ELR (cell line): ENCODE data around the gene RHBDD3.
A peak's percentile ranks its signal among the peaks of the same experiment; 100 is the strongest.

ENCODE experiments used
- DNase-seq: peaks from one replicate; pipeline ENCODE4 v3.0.0-alpha.2; 2015; ENCODE audit warnings: low read depth

The RHBDD3 gene

DNA sequence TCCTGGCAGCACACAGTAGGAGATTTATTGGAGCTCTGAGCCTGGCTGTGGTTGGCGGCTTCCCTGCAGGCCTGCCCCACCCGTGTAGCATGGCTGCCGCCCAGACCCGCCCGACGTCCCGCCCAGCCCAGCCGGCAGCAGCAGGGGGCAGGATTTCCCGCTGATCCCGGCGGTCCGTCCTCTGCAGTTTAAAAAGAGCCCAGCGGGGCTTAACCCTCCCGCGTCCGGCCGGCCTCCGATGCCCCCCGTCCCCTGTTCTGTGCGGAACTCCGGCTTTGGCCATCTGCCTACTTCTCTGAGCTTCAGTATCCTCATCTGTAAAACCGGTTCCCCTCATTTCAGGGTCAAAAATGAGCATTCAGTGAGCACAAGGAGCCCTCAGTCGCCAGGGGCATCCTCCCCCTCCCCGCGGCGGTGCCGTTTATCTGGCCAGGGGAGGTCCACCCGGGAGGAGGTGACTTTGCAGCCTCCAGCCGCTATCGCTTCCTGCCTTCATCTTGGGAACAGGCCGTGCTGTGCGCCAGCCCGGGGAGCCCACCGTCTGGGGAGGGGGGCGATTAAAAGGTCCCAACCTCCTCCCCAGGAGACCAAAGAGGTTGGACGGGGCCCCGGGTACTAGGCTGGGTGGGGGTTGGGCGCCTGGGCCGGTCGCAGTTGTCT lies 38.5 kb upstream of the RHBDD3 start, which contains the start of gene GAS2L1:
GAS2L1 (plus strand) TSS at position 476 of the 660 bp plus-strand sequence. CDS start 1,456 bp downstream, outside the sequence.
- DNase-seq = peak; percentile 85

DNA sequence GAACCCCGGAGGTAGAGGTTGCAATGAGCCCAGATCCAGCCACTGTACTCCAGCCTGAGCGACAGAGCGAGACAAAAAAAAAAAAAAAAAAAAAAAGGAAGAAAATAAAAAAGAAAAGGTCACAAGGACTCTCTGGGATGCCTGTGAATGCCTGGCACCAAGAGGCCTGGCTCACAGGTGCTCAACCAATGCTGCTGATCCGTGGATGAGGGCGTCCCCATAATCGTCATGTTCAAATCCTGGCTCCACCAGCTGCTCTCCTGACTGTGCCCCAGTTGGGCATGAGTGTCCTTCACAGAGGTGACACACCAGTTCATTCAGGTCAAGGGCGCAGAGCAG lies 38.0 kb upstream of the RHBDD3 start:
- no peak for DNase-seq

DNA sequence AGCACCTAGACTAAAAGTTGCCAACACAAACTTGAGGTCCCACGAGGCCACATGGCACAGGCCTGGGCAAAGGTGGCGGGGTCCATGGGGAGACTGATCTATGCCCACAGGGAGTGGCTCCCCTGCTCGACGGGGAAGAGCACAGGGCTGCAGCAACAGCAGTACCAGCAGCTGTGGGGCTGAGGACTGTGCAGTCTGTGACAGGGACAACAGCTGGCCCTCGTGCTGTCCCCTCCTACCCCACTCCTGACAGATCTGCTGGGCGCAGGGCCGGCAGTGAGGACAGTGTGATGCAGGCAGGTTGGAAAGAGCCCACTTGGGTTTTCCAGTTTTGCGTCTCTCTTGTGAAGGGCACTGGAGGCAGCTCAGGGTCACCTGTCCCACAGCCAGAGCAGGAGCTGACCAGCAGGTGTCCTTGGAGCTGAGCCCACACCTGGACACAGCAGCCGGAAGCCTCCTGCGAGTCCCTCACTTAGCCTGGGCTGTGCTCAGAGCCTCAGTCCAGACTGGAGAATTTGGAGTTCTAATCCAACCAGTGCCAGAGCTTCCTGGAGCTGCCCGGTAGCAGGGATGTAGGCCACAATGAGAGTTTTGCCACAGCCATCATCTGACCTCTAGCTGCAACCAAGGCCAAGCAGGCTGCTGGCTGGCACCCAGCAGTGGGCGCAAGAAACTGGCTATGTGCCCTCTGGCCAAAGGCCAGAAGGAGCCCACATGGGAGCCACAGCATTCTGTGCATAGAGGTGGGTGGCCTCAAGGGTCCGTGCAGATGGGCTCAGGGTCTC lies 35.1 kb upstream of the RHBDD3 start:
- no peak for DNase-seq

DNA sequence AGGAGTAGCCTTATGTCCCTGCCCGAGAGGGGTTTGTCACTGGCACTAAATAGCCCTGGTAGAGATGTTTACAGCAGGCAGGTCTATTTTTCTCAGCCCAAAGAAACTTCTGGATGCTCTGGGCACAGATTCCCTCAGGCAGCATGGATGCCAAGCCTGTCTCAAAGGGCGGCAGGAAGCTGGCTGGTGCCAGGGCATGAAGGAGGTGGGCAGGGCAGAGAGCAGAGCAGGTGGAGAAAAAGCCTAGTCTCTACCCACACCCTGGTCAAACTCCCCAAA lies 34.6 kb upstream of the RHBDD3 start:
- DNase-seq = no peak

DNA sequence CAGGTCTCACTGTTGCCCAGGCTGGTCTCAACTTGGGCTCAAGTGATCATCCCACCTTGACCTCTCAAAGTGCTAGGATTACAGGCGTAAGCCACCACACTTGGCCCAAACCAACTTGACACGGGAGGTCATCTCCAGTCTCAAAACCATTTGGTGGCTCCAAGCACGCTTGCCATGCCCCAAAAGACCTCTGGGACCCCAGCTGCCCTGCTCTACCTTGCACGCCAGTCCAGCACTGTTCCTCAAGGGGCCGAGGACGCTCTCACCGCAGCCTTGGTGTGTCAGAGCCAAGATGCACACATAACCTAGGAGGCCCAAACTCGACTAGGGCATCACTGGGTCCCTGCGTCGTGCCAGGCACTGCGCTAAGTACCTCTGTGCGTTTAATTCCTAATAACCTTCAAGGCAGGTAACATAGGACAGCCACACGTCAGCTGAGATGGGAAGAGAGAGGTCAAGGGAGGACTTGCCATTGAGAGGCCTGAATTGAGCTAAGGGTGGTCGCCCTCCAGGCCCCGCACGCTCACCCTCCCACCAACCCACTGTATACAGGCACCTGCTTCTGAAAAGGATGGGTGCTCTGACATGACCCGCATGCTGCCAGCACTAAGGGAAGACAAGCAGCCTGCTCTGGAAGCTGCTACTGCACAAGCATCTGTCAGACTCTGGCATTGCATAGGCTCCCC lies 34.1 kb upstream of the RHBDD3 start:
- peak; percentile 21 for DNase-seq

DNA sequence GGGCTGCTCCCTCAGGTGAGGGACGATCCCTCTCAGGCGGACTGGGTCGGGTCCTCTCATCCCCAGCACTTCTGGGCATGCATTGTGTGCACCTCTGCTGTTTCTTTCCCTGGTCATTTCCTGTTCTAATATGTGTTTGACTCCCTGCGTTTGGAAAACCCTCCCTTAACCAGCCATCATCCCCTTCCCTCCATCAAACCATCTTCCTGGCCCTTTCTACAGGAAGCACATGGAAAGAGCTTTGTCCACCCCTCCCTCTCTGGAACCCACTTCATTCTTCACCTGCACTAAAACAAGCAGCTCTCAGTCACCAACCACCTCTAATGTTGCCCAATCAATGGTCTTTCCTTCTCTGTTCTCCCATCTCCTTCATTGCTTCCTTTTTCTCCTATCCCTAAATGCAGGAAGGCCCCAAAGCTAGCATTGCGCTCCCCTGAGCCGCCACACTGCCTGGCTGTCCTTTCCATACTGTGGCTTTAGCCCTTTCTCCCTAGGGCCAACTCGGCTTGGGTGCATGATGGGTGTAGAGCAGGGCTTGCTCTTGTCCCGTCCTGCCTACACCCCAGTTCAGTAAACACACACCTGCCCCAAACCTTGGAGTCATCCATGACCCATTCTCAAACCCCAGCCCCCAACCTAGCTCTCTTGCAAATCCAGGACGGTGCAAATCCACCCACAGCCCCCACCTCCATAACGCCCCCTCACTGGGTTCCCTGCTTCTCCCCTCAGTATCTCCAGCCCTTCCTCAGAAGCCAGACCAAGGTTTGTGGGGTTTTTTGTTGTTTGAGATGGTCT lies 33.2 kb upstream of the RHBDD3 start:
- peak; percentile 17 for DNase-seq

- no peak for DNase-seq
Measured at GRCh38 chr22:29300467-29300806, 32.7 kb upstream of the RHBDD3 start.

DNA sequence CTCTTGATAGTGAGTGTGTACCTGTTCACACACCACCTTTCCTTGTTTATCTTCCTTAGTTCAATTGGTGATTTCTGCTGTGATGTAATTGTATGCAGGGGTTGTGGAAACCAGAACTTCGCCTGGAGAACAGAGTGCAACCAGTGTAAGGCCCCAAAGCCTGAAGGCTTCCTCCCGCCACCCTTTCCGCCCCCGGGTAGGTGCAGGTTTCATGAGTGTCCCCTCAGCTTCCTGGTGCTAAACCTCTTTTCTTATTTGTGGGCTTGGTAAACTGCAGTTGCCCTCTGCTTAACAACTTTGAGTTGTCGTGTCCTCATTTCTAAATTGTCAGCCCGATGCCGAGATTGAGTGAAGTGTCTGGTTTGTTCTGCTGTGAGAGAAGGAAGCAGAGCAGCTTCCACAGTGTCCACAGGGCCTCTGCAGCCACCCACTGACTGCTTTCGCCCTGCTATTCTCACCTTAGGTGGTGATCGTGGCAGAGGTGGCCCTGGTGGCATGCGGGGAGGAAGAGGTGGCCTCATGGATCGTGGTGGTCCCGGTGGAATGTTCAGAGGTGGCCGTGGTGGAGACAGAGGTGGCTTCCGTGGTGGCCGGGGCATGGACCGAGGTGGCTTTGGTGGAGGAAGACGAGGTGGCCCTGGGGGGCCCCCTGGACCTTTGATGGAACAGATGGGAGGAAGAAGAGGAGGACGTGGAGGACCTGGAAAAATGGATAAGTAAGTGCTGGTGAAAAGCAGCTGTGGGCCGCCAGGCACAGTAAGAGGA lies 31.5 kb upstream of the RHBDD3 start:
- DNase-seq = no peak

- no peak for DNase-seq
Measured at GRCh38 chr22:29298641-29299040, 30.9 kb upstream of the RHBDD3 start.

DNA sequence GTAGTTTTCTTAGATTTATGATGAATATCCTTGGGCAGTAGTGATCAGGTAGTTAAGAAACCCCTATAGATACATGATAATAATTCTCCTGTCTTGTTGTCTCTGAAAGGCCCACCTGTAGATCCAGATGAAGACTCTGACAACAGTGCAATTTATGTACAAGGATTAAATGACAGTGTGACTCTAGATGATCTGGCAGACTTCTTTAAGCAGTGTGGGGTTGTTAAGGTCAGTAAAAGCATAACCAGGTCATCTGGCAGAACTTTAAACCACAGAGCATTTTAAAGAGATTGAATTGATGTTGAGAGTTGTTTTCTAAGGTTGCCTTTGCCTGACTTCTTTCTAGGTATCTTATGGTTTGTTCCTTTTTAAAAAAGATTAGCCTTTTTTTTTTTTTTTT lies 24.6 kb upstream of the RHBDD3 start:
- no peak for DNase-seq

DNA sequence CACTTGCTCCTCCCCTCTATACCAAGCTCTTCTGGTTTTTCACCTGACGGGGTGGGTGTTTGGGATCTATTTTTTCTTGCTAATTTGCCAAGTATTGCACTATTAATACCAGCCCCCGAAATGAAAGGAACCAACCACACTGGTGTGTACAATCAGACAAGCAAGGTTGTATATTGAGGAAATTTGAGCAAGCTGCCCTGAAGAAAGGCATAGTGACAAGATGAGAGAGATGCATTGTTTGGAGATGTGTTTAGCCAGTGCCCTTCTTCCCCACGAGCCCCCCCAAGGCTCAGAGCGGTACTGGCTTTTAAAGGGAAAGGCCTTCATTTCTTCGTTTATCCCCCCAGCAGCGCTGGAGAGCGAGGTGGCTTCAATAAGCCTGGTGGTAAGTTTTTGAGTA lies 23.4 kb upstream of the RHBDD3 start:
- peak; percentile 26 for DNase-seq

GRCh38 chr22:29290061-29290460 lies 22.3 kb upstream of the RHBDD3 start:
- no peak for DNase-seq

DNA sequence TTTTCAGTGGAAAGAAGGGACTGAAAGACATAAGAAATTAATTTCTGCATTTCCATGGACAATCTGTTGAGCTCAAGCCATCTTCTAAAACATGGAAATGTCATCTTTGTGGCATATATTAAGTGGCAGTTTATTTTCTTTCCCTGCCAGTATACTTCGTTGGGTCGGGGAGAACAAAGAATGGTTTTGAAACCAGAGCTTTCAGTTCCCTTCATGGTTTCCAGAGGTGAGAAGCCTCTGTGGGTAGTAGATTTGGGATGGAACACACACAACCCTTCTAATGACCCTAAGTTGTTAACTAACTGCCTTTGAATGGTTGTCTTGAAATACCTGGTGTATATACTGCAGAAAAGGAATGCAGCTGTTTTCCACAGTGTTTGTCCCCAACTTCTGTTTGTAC lies 21.1 kb upstream of the RHBDD3 start:
- DNase-seq = no peak

GRCh38 chr22:29284196-29284595 lies 16.4 kb upstream of the RHBDD3 start:
- DNase-seq = no peak

DNA sequence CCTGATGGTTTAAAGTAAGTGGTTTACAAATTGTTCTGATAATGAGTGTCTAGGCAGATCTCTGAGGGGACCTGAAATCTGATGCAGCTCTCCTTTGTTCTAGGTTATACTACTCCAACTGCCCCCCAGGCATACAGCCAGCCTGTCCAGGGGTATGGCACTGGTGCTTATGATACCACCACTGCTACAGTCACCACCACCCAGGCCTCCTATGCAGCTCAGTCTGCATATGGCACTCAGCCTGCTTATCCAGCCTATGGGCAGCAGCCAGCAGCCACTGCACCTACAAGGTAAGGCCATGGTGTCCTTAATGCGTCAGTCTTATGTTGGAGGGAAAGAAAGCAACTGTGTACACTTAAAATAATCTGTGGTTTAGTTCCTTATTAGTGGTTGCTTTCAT lies 10.1 kb upstream of the RHBDD3 start:
- DNase-seq = no peak

GRCh38 chr22:29275819-29276565 lies 8.2 kb upstream of the RHBDD3 start:
- no peak for DNase-seq

- DNase-seq = no peak
Measured at GRCh38 chr22:29275167-29275566, 7.4 kb upstream of the RHBDD3 start.

- DNase-seq = no peak
Measured at GRCh38 chr22:29272624-29273023, 4.8 kb upstream of the RHBDD3 start.

- peak; percentile 60 for DNase-seq
Measured at GRCh38 chr22:29270475-29271271, 2.9 kb upstream of the RHBDD3 start.

GRCh38 chr22:29269731-29270474 lies 2.1 kb upstream of the RHBDD3 start:
- DNase-seq = peak; percentile 47
